NT2/D1 (cell line): Measurements from ENCODE around the gene PPM1F.

Source experiments
- SUZ12 ChIP-seq: IDR thresholded peaks from 2 replicates; pipeline ENCODE4 v1.6.1; 2011; ENCODE audit not compliant: insufficient read length, insufficient read depth; ENCODE audit errors: extremely low read depth
- YY1 ChIP-seq: IDR thresholded peaks from 2 replicates; pipeline ENCODE4 v1.6.1; 2011; ENCODE audit not compliant: insufficient read length, insufficient read depth
- ZNF274 ChIP-seq: IDR thresholded peaks from 2 replicates; pipeline ENCODE4 v1.6.1; 2011; ENCODE audit warnings: mild to moderate bottlenecking, low read depth, low read length

- TF ChIP-seq YY1 (no peak), ZNF274 (no peak), SUZ12 (no peak)
These were observed 79.0 kb downstream of the PPM1F start for GRCh38 chr22:21873619-21874018.
